Activated T-helper 1 cell treated with anti-CD3 and anti-CD28 coated beads, Interleukin-12 subunit alpha, Interleukin-12 subunit beta, Interleukin-2, Interleukin-4 antibody, amounts not matched to agents 30 ng/mL and 10 ng/mL and 1 ng/mL, durations not matched to agents 14 hours and 24 hours and 36 hours (primary cell): ENCODE measurements around the gene MYD88. TPM values are rescaled to one million over a fixed set of nuclear protein-coding genes. Genes with fewer than 3 reads are reported as not detected.

Experiments
- DNase-seq: peaks from one replicate; pipeline ENCODE4 v3.0.0; 2021; ENCODE audit warnings: low spot score
- H3K27ac Mint-ChIP-seq: one replicate; pipeline ENCODE4 v1.8.0; 2021; ENCODE audit warnings: mild to moderate bottlenecking, mixed read lengths
- H3K27me3 Mint-ChIP-seq: one replicate; pipeline ENCODE4 v1.8.0; 2022; ENCODE audit warnings: mild to moderate bottlenecking, moderate library complexity, mixed read lengths; ENCODE audit not compliant: insufficient read depth
- H3K36me3 Mint-ChIP-seq: one replicate; pipeline ENCODE4 v1.8.0; 2021; ENCODE audit warnings: low read depth, mixed read lengths
- H3K4me1 Mint-ChIP-seq: one replicate; pipeline ENCODE4 v1.8.0; 2021; ENCODE audit warnings: low read depth, mixed read lengths
- H3K4me3 Mint-ChIP-seq: one replicate; pipeline ENCODE4 v1.8.0; 2021; ENCODE audit warnings: mild to moderate bottlenecking, moderate library complexity, mixed read lengths
- H3K9me3 Mint-ChIP-seq: one replicate; pipeline ENCODE4 v1.8.0; 2021; ENCODE audit warnings: mixed read lengths
- intact Hi-C: fragments of 100-400 bp; cut with micrococcal nuclease; formaldehyde crosslinking; loops from one replicate; pipeline ENCODE4 v1.15.1; 2024
- total RNA-seq: library from RNA; stranded (reverse); gene quantifications from 2 replicates; pipeline ENCODE4 v1.2.3, GENCODE V29; 2022

The MYD88 gene
- total RNA-seq, 1 donor from 2014 or later, result 42.1 TPM

- no peak for DNase-seq
- Mint-ChIP-seq H3K9me3 (no peaks in the 10 kb centered on the region), H3K4me1 (no peaks in the 10 kb centered on the region), H3K4me3 (no peak overlapping the region), H3K27ac (no peak overlapping the region), H3K36me3 (peaks cover 9% of the 10 kb centered on the region), H3K27me3 (no peaks in the 10 kb centered on the region)
- intact Hi-C loops, result loop anchor here (5.0 kb wide), 1 partner anchor 136 kb away; no protein-coding TSS in a partner anchor
Observed at GRCh38 chr3:38116471-38117162, 21.8 kb upstream of the MYD88 start.

GRCh38 chr3:38117163-38117716, 21.2 kb upstream of the MYD88 start:
- intact Hi-C loops, result loop anchor here (5.0 kb wide), 1 partner anchor 135 kb away; no protein-coding TSS in a partner anchor

GRCh38 chr3:38117748-38118420, 20.6 kb upstream of the MYD88 start:
- no peaks in the 10 kb centered on the region for H3K9me3 Mint-ChIP-seq
- H3K36me3 Mint-ChIP-seq, result peaks cover 18% of the 10 kb centered on the region
- peak; percentile 60 for DNase-seq
- H3K4me1 Mint-ChIP-seq, result no peaks in the 10 kb centered on the region
- H3K27ac Mint-ChIP-seq, result no peak overlapping the region
- intact Hi-C loops, result loop anchor here (1.0 to 5.0 kb wide), 5 partner anchors 134 to 362 kb away; partner anchors contain the start of gene XYLB
- no peak overlapping the region for H3K4me3 Mint-ChIP-seq
- no peaks in the 10 kb centered on the region for H3K27me3 Mint-ChIP-seq

More at GRCh38 chr3:38117163-38117716, 21.2 kb upstream of the MYD88 start:
- Mint-ChIP-seq H3K27me3 (no peaks in the 10 kb centered on the region), H3K4me3 (no peak overlapping the region), H3K9me3 (no peaks in the 10 kb centered on the region), H3K36me3 (peaks cover 13% of the 10 kb centered on the region), H3K4me1 (no peaks in the 10 kb centered on the region), H3K27ac (no peak overlapping the region)
- DNase-seq, result no peak

GRCh38 chr3:38118421-38119247, 19.8 kb upstream of the MYD88 start:
- H3K9me3 Mint-ChIP-seq, result no peaks in the 10 kb centered on the region
- H3K27me3 Mint-ChIP-seq, result no peaks in the 10 kb centered on the region
- intact Hi-C loops, result loop anchor here (1.0 to 5.0 kb wide), 5 partner anchors 134 to 362 kb away; partner anchors contain the start of gene XYLB
- no peak overlapping the region for H3K27ac Mint-ChIP-seq
- H3K36me3 Mint-ChIP-seq, result peaks cover 23% of the 10 kb centered on the region
- H3K4me1 Mint-ChIP-seq, result no peaks in the 10 kb centered on the region
- H3K4me3 Mint-ChIP-seq, result no peak overlapping the region
- DNase-seq, result no peak

GRCh38 chr3:38119248-38119544, 19.3 kb upstream of the MYD88 start:
- no peak overlapping the region for H3K4me3 Mint-ChIP-seq
- peaks cover 24% of the 10 kb centered on the region for H3K36me3 Mint-ChIP-seq
- no peaks in the 10 kb centered on the region for H3K27me3 Mint-ChIP-seq
- intact Hi-C loops, result loop anchor here (5.0 kb wide), 1 partner anchor 133 kb away; no protein-coding TSS in a partner anchor
- no peaks in the 10 kb centered on the region for H3K9me3 Mint-ChIP-seq
- H3K27ac Mint-ChIP-seq, result no peak overlapping the region
- no peaks in the 10 kb centered on the region for H3K4me1 Mint-ChIP-seq
- DNase-seq, result no peak

- no peak for DNase-seq
- intact Hi-C loops, result loop anchor here (5.0 kb wide), 1 partner anchor 132 kb away; no protein-coding TSS in a partner anchor
- Mint-ChIP-seq H3K36me3 (peaks cover 28% of the 10 kb centered on the region), H3K27ac (no peak overlapping the region), H3K9me3 (no peaks in the 10 kb centered on the region), H3K4me1 (no peaks in the 10 kb centered on the region), H3K27me3 (no peaks in the 10 kb centered on the region), H3K4me3 (no peak overlapping the region)
Observed at GRCh38 chr3:38119821-38120692, 18.4 kb upstream of the MYD88 start.

GRCh38 chr3:38120693-38121450, 17.6 kb upstream of the MYD88 start:
- no peak overlapping the region for H3K4me3 Mint-ChIP-seq
- H3K27me3 Mint-ChIP-seq, result no peaks in the 10 kb centered on the region
- no peaks in the 10 kb centered on the region for H3K4me1 Mint-ChIP-seq
- H3K9me3 Mint-ChIP-seq, result no peaks in the 10 kb centered on the region
- no peak for DNase-seq
- H3K36me3 Mint-ChIP-seq, result peaks cover 28% of the 10 kb centered on the region
- no peak overlapping the region for H3K27ac Mint-ChIP-seq
- intact Hi-C loops, result no loop called here

- Mint-ChIP-seq H3K36me3 (peaks cover 28% of the 10 kb centered on the region), H3K27me3 (no peaks in the 10 kb centered on the region), H3K9me3 (no peaks in the 10 kb centered on the region), H3K4me1 (no peaks in the 10 kb centered on the region), H3K4me3 (no peak overlapping the region), H3K27ac (no peak overlapping the region)
- DNase-seq, result no peak
- intact Hi-C loops, result no loop called here
Observed at GRCh38 chr3:38121451-38121831, 17.0 kb upstream of the MYD88 start.

GRCh38 chr3:38121832-38122461, 16.5 kb upstream of the MYD88 start:
- intact Hi-C loops, result no loop called here
- Mint-ChIP-seq H3K27me3 (no peaks in the 10 kb centered on the region), H3K27ac (no peak overlapping the region), H3K36me3 (peaks cover 28% of the 10 kb centered on the region), H3K4me1 (no peaks in the 10 kb centered on the region), H3K4me3 (no peak overlapping the region), H3K9me3 (no peaks in the 10 kb centered on the region)
- no peak for DNase-seq

- H3K27ac Mint-ChIP-seq, result no peak overlapping the region
- H3K4me1 Mint-ChIP-seq, result no peaks in the 10 kb centered on the region
- DNase-seq, result no peak
- no peaks in the 10 kb centered on the region for H3K9me3 Mint-ChIP-seq
- H3K27me3 Mint-ChIP-seq, result no peaks in the 10 kb centered on the region
- intact Hi-C loops, result no loop called here
- H3K36me3 Mint-ChIP-seq, result peaks cover 35% of the 10 kb centered on the region
- no peak overlapping the region for H3K4me3 Mint-ChIP-seq
Observed at GRCh38 chr3:38122712-38123290, 15.7 kb upstream of the MYD88 start.
